GM18873 (cell line): Measurements from ENCODE around the gene PTPN22.

Source experiments
- ATAC-seq: cut with Tn5 transposase; IDR thresholded peaks from one replicate; pipeline ENCODE4 v1.9.1; 2021; ENCODE audit warnings: mild to moderate bottlenecking, moderate library complexity, moderate number of reproducible peaks; ENCODE audit not compliant: unreplicated experiment, low FRiP score

PTPN22 gene

DNA sequence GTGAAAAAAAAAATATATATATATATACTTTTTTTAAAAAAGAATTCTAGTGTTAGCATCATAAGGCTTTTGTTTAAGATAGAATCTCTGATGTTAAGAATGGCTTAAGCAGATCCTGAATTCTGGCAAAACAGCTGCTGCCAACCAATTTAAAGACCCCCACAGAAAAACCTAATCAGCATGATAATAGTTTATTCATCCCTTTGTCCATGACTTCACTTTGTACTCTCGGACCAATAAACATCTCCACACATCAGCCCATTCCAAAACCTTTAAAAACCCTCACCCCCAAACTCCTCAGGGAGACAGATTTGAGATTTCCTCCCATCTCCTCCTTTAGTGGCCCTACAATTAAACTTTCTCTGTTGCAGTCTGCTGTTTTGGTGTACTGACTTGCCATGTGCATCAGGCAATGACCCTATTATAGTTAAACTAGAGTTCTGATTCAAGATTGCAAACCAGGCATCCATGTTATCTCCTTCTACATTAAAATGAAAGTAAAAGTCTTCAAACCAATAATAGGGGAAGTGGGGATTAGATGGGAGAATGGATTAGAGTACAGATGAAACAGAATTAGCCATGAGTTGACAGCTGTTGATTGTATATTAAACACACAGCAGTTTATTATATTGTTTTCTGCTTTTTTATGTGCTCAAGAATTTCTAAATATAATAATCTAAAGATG is 102.5 kb downstream of the PTPN22 start:
- no peak for ATAC-seq

DNA sequence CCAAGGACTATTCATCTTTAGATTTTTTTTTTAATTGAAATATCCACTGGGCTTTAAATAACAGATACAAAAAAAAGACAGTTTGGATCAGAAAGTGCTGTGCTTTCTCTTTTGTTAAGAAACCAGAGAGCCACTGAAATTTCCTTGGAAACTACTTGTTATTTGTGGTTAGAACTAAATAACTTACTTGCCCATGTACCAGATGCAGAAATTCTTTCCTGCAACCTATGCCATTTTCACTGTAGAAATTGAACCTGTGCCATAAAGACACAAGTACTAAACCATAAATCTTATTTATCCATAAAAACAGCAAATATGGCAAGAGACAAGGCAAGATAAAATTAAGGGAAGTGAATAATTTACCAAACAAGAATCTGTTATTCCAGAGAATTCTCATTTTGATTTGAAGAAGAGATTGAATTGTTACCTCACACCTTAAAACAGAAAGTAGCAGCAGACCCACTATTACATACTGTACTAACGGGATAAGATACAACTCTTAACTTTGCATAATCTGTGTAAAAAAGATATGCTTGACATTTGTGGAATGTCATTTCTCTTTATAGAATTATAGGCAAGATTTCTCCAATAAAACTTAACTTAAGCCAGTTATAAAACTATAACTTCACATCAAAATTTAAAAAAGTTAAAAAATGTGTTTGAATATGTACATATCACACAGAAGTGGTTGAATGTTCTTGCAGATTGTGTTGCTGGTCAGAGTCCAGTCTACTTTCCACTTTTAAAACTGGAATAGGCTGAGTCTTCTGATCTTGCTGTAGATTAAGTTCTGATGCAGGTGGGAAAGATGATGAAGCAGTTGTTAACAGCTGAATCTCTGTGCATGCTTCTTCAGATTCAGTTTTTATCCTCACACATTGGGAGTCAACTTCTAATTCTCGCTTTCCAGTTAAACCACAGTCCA is 105.9 kb downstream of the PTPN22 start:
- ATAC-seq: no peak
